DND-41 (cell line): ENCODE results near the gene METAP1D.

Experiments
- EZH2 ChIP-seq: IDR thresholded peaks from 3 replicates; pipeline ENCODE4 v1.6.1; 2012; ENCODE audit warnings: borderline replicate concordance, low read depth, mild to moderate bottlenecking, moderate library complexity, low read length, inconsistent platforms; ENCODE audit not compliant: severe bottlenecking
- TF ChIP-seq, protein P1 (sequence below): IDR thresholded peaks from 2 replicates; pipeline ENCODE4 v1.5.1; 2012; ENCODE audit warnings: borderline replicate concordance, low read length, moderate library complexity, mild to moderate bottlenecking; ENCODE audit not compliant: poor library complexity, severe bottlenecking; ENCODE audit errors: extremely low read depth

DNA sequence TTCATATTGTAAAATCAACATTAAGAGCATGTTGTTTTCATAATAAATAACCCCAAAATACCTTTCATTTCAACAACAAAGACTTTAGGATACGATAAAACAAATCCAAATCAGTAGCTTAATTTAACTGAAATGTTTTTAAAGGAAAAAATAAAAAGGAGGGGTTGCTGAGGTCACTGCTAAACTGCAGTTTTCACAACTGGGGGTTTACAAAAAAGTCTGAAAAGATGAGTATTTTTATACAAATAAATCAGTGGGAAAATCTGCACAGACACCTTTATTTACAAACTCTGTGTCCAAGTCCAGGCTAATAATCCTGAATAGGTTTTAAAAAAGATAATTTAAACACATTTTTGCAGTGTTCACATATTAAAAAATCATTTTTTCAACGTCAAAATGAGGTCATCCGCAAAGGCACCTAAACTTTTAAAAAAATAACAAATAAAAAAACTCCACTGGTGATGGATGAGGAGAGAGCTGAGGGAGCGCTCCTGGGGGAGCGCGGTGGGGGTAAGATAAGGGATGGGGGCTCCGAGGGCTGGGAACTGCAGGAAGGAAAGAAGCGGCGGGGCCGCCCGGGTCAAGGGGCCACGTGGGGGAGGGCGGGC lies 99.8 kb downstream of the METAP1D start:
- TF ChIP-seq, protein P1, sequence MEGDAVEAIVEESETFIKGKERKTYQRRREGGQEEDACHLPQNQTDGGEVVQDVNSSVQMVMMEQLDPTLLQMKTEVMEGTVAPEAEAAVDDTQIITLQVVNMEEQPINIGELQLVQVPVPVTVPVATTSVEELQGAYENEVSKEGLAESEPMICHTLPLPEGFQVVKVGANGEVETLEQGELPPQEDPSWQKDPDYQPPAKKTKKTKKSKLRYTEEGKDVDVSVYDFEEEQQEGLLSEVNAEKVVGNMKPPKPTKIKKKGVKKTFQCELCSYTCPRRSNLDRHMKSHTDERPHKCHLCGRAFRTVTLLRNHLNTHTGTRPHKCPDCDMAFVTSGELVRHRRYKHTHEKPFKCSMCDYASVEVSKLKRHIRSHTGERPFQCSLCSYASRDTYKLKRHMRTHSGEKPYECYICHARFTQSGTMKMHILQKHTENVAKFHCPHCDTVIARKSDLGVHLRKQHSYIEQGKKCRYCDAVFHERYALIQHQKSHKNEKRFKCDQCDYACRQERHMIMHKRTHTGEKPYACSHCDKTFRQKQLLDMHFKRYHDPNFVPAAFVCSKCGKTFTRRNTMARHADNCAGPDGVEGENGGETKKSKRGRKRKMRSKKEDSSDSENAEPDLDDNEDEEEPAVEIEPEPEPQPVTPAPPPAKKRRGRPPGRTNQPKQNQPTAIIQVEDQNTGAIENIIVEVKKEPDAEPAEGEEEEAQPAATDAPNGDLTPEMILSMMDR, result no peak
- no peak for TF ChIP-seq EZH2
